ENCODE results near the gene EVI2B. TPM values are rescaled to one million over a fixed set of nuclear protein-coding genes. Genes with fewer than 3 reads are reported as not detected.

The EVI2B gene
- polyA plus RNA-seq, 1 donor (not counting 4 experiments of a cell fraction or from before 2014, with no cell fraction given) = 0.80 TPM

GRCh38 chr17:31293581-31293980 lies 20.3 kb downstream of the EVI2B start:
- H3K9me3 ChIP-seq (ENCODE audit: control insufficient read depth, low read depth, low read length) = no peaks in the 10 kb centered on the region
- no peaks in the 10 kb centered on the region for H3K79me2 ChIP-seq (ENCODE audit: control insufficient read depth, insufficient read depth, low read length)
- no peak for FAIRE-seq
- H3K9me1 ChIP-seq (ENCODE audit: control insufficient read depth, extremely low read depth, insufficient read depth, low read length) = no peaks in the 10 kb centered on the region
- DNase-seq (ENCODE audit: low read depth, low spot score) = no peak
- H3K4me1 ChIP-seq (ENCODE audit: control insufficient read depth, extremely low read depth, insufficient read depth, low read length) = no peaks in the 10 kb centered on the region
- dilution Hi-C loops (cut with MboI; ENCODE audit: extremely low pct_ligation_motif_present, low sequenced_read_pairs) = no loop called here
- H3K27ac ChIP-seq (ENCODE audit: control insufficient read depth, insufficient read depth, low read length) = no peak overlapping the region
- no peak overlapping the region for H3K4me2 ChIP-seq (ENCODE audit: control insufficient read depth, extremely low read depth, insufficient read depth, low read depth, low read length)
- H4K20me1 ChIP-seq (ENCODE audit: control insufficient read depth, extremely low read depth, insufficient read depth, low read length) = no peaks in the 10 kb centered on the region
- H3K9ac ChIP-seq (ENCODE audit: control insufficient read depth, extremely low read depth, insufficient read depth, low read length) = no peak overlapping the region
- peaks cover 0 to under 1% of the 10 kb centered on the region in 2 experiments for H3K36me3 ChIP-seq (ENCODE audit: control insufficient read depth in 2 of 2, extremely low read depth in 1 of 2, insufficient read depth in 2 of 2, low read length in 2 of 2)
- no peak overlapping the region for H3K4me3 ChIP-seq (ENCODE audit: control insufficient read depth in 2 of 3, extremely low read depth in 1 of 3, insufficient read depth in 2 of 3, low read depth in 1 of 3, low read length in 3 of 3)
- no peak overlapping the region for H2AFZ ChIP-seq (ENCODE audit: control insufficient read depth, low read length)
- no peaks in the 10 kb centered on the region for H3K27me3 ChIP-seq (ENCODE audit: control insufficient read depth, extremely low read depth, insufficient read depth, low read length)
- TF ChIP-seq EZH2 (IDR thresholded peaks at IDR 0.05; ENCODE audit: low read length) (no peak), CTCF (optimal IDR thresholded peaks at IDR 0.05 in 1 of 3, IDR thresholded peaks at IDR 0.05 in 1 of 3, conservative IDR thresholded peaks at IDR 0.05 in 1 of 3; ENCODE audit: extremely low read depth in 1 of 3, insufficient read depth in 2 of 3, low read length in 3 of 3) (no peak)

- no peaks in the 10 kb centered on the region for H4K20me1 ChIP-seq (ENCODE audit: control insufficient read depth, extremely low read depth, insufficient read depth, low read length)
- no peaks in the 10 kb centered on the region for H3K9me3 ChIP-seq (ENCODE audit: control insufficient read depth, low read depth, low read length)
- no peaks in the 10 kb centered on the region for H3K4me1 ChIP-seq (ENCODE audit: control insufficient read depth, extremely low read depth, insufficient read depth, low read length)
- H3K27me3 ChIP-seq (ENCODE audit: control insufficient read depth, extremely low read depth, insufficient read depth, low read length) = no peaks in the 10 kb centered on the region
- H3K79me2 ChIP-seq (ENCODE audit: control insufficient read depth, insufficient read depth, low read length) = no peaks in the 10 kb centered on the region
- TF ChIP-seq CTCF (optimal IDR thresholded peaks at IDR 0.05 in 1 of 3, IDR thresholded peaks at IDR 0.05 in 1 of 3, conservative IDR thresholded peaks at IDR 0.05 in 1 of 3; ENCODE audit: extremely low read depth in 1 of 3, insufficient read depth in 2 of 3, low read length in 3 of 3) (no peak), EZH2 (IDR thresholded peaks at IDR 0.05; ENCODE audit: low read length) (no peak)
- no peak overlapping the region for H2AFZ ChIP-seq (ENCODE audit: control insufficient read depth, low read length)
- H3K9ac ChIP-seq (ENCODE audit: control insufficient read depth, extremely low read depth, insufficient read depth, low read length) = no peak overlapping the region
- H3K27ac ChIP-seq (ENCODE audit: control insufficient read depth, insufficient read depth, low read length) = no peak overlapping the region
- no peaks in the 10 kb centered on the region for H3K9me1 ChIP-seq (ENCODE audit: control insufficient read depth, extremely low read depth, insufficient read depth, low read length)
- DNase-seq (ENCODE audit: low read depth, low spot score) (no peak), FAIRE-seq (no peak)
- no peaks in the 10 kb centered on the region for H3K36me3 ChIP-seq (ENCODE audit: control insufficient read depth in 2 of 2, extremely low read depth in 1 of 2, insufficient read depth in 2 of 2, low read length in 2 of 2)
- dilution Hi-C loops (cut with MboI; ENCODE audit: extremely low pct_ligation_motif_present, low sequenced_read_pairs) = no loop called here
- H3K4me3 ChIP-seq (ENCODE audit: control insufficient read depth in 2 of 3, extremely low read depth in 1 of 3, insufficient read depth in 2 of 3, low read depth in 1 of 3, low read length in 3 of 3) = no peak overlapping the region
- H3K4me2 ChIP-seq (ENCODE audit: control insufficient read depth, extremely low read depth, insufficient read depth, low read depth, low read length) = no peak overlapping the region
Observed at GRCh38 chr17:31291820-31292219, 22.0 kb downstream of the EVI2B start.
